SK-N-SH treated with all-trans-retinoic acid at 6 μM for 48 hours (cell line): ENCODE results near the gene MUC20.

ENCODE experiments used
- ATAC-seq: fragments of 200-7000 bp; cut with Tn5 transposase; 3 replicates; pipeline ENCODE4 v1.9.1; 2020; ENCODE audit warnings: mild to moderate bottlenecking, moderate library complexity
- ARNTL ChIP-seq: fragments of 450-650 bp; formaldehyde crosslinking; IDR thresholded peaks from 2 replicates; pipeline ENCODE4 v1.5.0; 2020; ENCODE audit warnings: low read depth, mild to moderate bottlenecking, moderate library complexity, borderline replicate concordance
- CREB5 ChIP-seq: fragments of 250-450 bp; sonication (Bioruptor Pico); IDR thresholded peaks from 2 replicates; pipeline ENCODE4 v1.5.1; 2020; ENCODE audit warnings: low read depth, mild to moderate bottlenecking, moderate library complexity
- CSRNP3 ChIP-seq: fragments of 250-450 bp; sonication (Bioruptor Pico); IDR thresholded peaks from 2 replicates; pipeline ENCODE4 v1.5.1; 2021; ENCODE audit warnings: mild to moderate bottlenecking, moderate library complexity
- ESRRG ChIP-seq: fragments of 250-450 bp; sonication (Bioruptor Pico); IDR thresholded peaks from 2 replicates; pipeline ENCODE4 v1.6.1; 2021; ENCODE audit warnings: mild to moderate bottlenecking
- GLIS3 ChIP-seq: fragments of 250-450 bp; sonication (Bioruptor Pico); IDR thresholded peaks from 2 replicates; pipeline ENCODE4 v1.5.0; 2020; ENCODE audit warnings: mild to moderate bottlenecking, moderate library complexity
- OSR1 ChIP-seq: fragments of 250-450 bp; sonication (Bioruptor Pico); IDR thresholded peaks from 2 replicates; pipeline ENCODE4 v1.8.0; 2022; ENCODE audit warnings: moderate library complexity, mild to moderate bottlenecking, inconsistent platforms
- POU6F1 ChIP-seq: fragments of 250-450 bp; sonication (Bioruptor Pico); IDR thresholded peaks from 2 replicates; pipeline ENCODE4 v1.8.0; 2021; ENCODE audit warnings: low read depth, mild to moderate bottlenecking, moderate library complexity, borderline replicate concordance
- PPARA ChIP-seq: fragments of 250-450 bp; sonication (Bioruptor Pico); IDR thresholded peaks from 2 replicates; pipeline ENCODE4 v1.5.0; 2020; ENCODE audit warnings: mild to moderate bottlenecking, borderline replicate concordance
- RARB ChIP-seq: fragments of 250-450 bp; sonication (Bioruptor Pico); IDR thresholded peaks from 2 replicates; pipeline ENCODE4 v1.8.0; 2021; ENCODE audit warnings: mild to moderate bottlenecking, moderate library complexity
- SNAI2 ChIP-seq: fragments of 250-450 bp; sonication (Bioruptor Pico); IDR thresholded peaks from 2 replicates; pipeline ENCODE4 v1.5.0; 2020; ENCODE audit warnings: mild to moderate bottlenecking, moderate library complexity
- TCF4 ChIP-seq: fragments of 250-450 bp; sonication (Bioruptor Pico); IDR thresholded peaks from 2 replicates; pipeline ENCODE4 v1.8.0; 2021; ENCODE audit warnings: mild to moderate bottlenecking, moderate library complexity, borderline replicate concordance
- TOX ChIP-seq: fragments of 250-450 bp; sonication (Bioruptor Pico); IDR thresholded peaks from 2 replicates; pipeline ENCODE4 v1.8.0; 2021; ENCODE audit warnings: mild to moderate bottlenecking, moderate library complexity, borderline replicate concordance
- TSHZ2 ChIP-seq: fragments of 250-450 bp; sonication (Bioruptor Pico); IDR thresholded peaks from 2 replicates; pipeline ENCODE4 v1.5.0; 2020; ENCODE audit warnings: mild to moderate bottlenecking, moderate library complexity
- ZC3H10 ChIP-seq: fragments of 250-450 bp; sonication (Bioruptor Pico); IDR thresholded peaks from 2 replicates; pipeline ENCODE4 v1.5.1; 2021; ENCODE audit warnings: mild to moderate bottlenecking, moderate library complexity
- ZFP3 ChIP-seq: fragments of 250-450 bp; sonication (Bioruptor Pico); IDR thresholded peaks from 2 replicates; pipeline ENCODE4 v1.5.0; 2020; ENCODE audit warnings: mild to moderate bottlenecking, moderate library complexity
- ZFP30 ChIP-seq: fragments of 450-650 bp; formaldehyde crosslinking; IDR thresholded peaks from 2 replicates; pipeline ENCODE4 v1.5.0; 2022; ENCODE audit warnings: mild to moderate bottlenecking, moderate library complexity
- ZNF565 ChIP-seq: fragments of 450-650 bp; formaldehyde crosslinking; conservative IDR thresholded peaks from 2 replicates; pipeline ENCODE4 v1.5.0; 2020; ENCODE audit warnings: low read depth, mild to moderate bottlenecking, moderate library complexity
- ZNF70 ChIP-seq: fragments of 450-650 bp; formaldehyde crosslinking; IDR thresholded peaks from 2 replicates; pipeline ENCODE4 v1.5.0; 2020; ENCODE audit warnings: mild to moderate bottlenecking, moderate library complexity
- ZNF8 ChIP-seq: fragments of 450-650 bp; formaldehyde crosslinking; IDR thresholded peaks from 2 replicates; pipeline ENCODE4 v1.5.0; 2020; ENCODE audit warnings: mild to moderate bottlenecking, moderate library complexity

The MUC20 gene

GRCh38 chr3:195754906-195755305, 34.1 kb downstream of the MUC20 start (continued):
- TF ChIP-seq POU6F1 (CRISPR knock-in tag) = no peak
- TF ChIP-seq, all 23 proteins: peak for 0

GRCh38 chr3:195755391-195755790, 34.6 kb downstream of the MUC20 start:
- ATAC-seq = no peak
- TF ChIP-seq RARB (no peak), TOX (CRISPR knock-in tag) (no peak), ZNF70 (no peak), TCF4 (CRISPR knock-in tag) (no peak)

- no peak for TF ChIP-seq POU6F1 (CRISPR knock-in tag)
- no peak for TF ChIP-seq RARB
- no peak for TF ChIP-seq ZNF8 (CRISPR knock-in tag)
- no peak for TF ChIP-seq PPARA (CRISPR knock-in tag)
- no peak for TF ChIP-seq TOX (CRISPR knock-in tag)
- no peak for TF ChIP-seq OSR1 (CRISPR knock-in tag)
- no peak for TF ChIP-seq ARNTL (CRISPR knock-in tag)
- no peak for TF ChIP-seq ESRRG (CRISPR knock-in tag)
- TF ChIP-seq CSRNP3 (CRISPR knock-in tag) = no peak
- TF ChIP-seq ZFP3 (CRISPR knock-in tag) = no peak
- TF ChIP-seq CREB5 (CRISPR knock-in tag) = no peak
- TF ChIP-seq ZNF565 (CRISPR knock-in tag) = no peak
- TF ChIP-seq GLIS3 (CRISPR knock-in tag) = no peak
- ATAC-seq = no peak
Measured at GRCh38 chr3:195755791-195756676, 35.3 kb downstream of the MUC20 start.

GRCh38 chr3:195757438-195757770, 36.6 kb downstream of the MUC20 start:
- no peak for ATAC-seq

More at GRCh38 chr3:195757438-195757770, 36.6 kb downstream of the MUC20 start:
- TF ChIP-seq ZNF70 = no peak
- no peak for TF ChIP-seq TSHZ2 (CRISPR knock-in tag)
- no peak for TF ChIP-seq ZFP30
- TF ChIP-seq SNAI2 (CRISPR knock-in tag) = no peak
- TF ChIP-seq ESRRG (CRISPR knock-in tag) = no peak
- TF ChIP-seq ZC3H10 (CRISPR knock-in tag) = no peak
- no peak for TF ChIP-seq TCF4 (CRISPR knock-in tag)
- TF ChIP-seq POU6F1 (CRISPR knock-in tag) = no peak
